Calu3 (cell line): Measurements from ENCODE around the gene NADK2. TPM values are rescaled to one million over a fixed set of nuclear protein-coding genes. Genes with fewer than 3 reads are reported as not detected.
A peak's percentile ranks its signal among the peaks of the same experiment; 100 is the strongest.

Experiments used
- BruUV-seq: library from RNA; stranded (reverse); fragments of 400-500 nt; replicated peaks from 2 replicates; lab custom pipeline; 2021; lab: Mats Ljungman, UMichigan
- CTCF ChIA-PET: fragments of 300-600 bp; sonication (Branson Sonifier 250); formaldehyde crosslinking; loops from one replicate; lab custom pipeline; 2022; ENCODE audit warnings: antibody characterized with exemption; lab: Charles Lee
- DNase-seq: peaks from one replicate; pipeline ENCODE4 v3.0.0; 2022
- H3K27ac Mint-ChIP-seq: one replicate; pipeline ENCODE4 v1.8.0; 2022; ENCODE audit warnings: mixed read lengths; ENCODE audit not compliant: unreplicated experiment
- H3K27me3 Mint-ChIP-seq: one replicate; pipeline ENCODE4 v1.8.0; 2022; ENCODE audit warnings: mixed read lengths; ENCODE audit not compliant: unreplicated experiment
- H3K36me3 Mint-ChIP-seq: one replicate; pipeline ENCODE4 v1.8.0; 2022; ENCODE audit warnings: mild to moderate bottlenecking, moderate library complexity, mixed read lengths; ENCODE audit not compliant: insufficient read depth, unreplicated experiment
- H3K4me1 Mint-ChIP-seq: one replicate; pipeline ENCODE4 v1.8.0; 2022; ENCODE audit warnings: mild to moderate bottlenecking, low read depth, mixed read lengths; ENCODE audit not compliant: unreplicated experiment
- H3K4me3 Mint-ChIP-seq: one replicate; pipeline ENCODE4 v1.8.0; 2022; ENCODE audit warnings: mild to moderate bottlenecking, low read depth, moderate library complexity, mixed read lengths; ENCODE audit not compliant: unreplicated experiment
- H3K9me3 Mint-ChIP-seq: one replicate; pipeline ENCODE4 v1.8.0; 2022; ENCODE audit warnings: low read depth, mixed read lengths; ENCODE audit not compliant: unreplicated experiment
- intact Hi-C: fragments of 100-400 bp; cut with micrococcal nuclease; formaldehyde crosslinking; loops from one replicate; pipeline ENCODE4 v1.10.0; 2022; ENCODE audit not compliant: unreplicated experiment
- total RNA-seq: library from RNA; stranded (reverse); gene quantifications from 2 replicates; pipeline ENCODE4 v1.2.3, GENCODE V29; 2022
- TF ChIP-seq, protein P1 (sequence below): fragments of 200-600 bp; IDR thresholded peaks from one replicate; pipeline ENCODE4 v1.8.0; 2022; ENCODE audit warnings: antibody characterized with exemption; ENCODE audit not compliant: unreplicated experiment

The NADK2 gene
- total RNA-seq, 1 experiment from 2014 or later = 18.8 TPM

GRCh38 chr5:36244076-36244475 is 2.4 kb upstream of the NADK2 start:
- peak overlapping the region; percentile 97 for H3K4me3 Mint-ChIP-seq
- TF ChIP-seq, protein P1, sequence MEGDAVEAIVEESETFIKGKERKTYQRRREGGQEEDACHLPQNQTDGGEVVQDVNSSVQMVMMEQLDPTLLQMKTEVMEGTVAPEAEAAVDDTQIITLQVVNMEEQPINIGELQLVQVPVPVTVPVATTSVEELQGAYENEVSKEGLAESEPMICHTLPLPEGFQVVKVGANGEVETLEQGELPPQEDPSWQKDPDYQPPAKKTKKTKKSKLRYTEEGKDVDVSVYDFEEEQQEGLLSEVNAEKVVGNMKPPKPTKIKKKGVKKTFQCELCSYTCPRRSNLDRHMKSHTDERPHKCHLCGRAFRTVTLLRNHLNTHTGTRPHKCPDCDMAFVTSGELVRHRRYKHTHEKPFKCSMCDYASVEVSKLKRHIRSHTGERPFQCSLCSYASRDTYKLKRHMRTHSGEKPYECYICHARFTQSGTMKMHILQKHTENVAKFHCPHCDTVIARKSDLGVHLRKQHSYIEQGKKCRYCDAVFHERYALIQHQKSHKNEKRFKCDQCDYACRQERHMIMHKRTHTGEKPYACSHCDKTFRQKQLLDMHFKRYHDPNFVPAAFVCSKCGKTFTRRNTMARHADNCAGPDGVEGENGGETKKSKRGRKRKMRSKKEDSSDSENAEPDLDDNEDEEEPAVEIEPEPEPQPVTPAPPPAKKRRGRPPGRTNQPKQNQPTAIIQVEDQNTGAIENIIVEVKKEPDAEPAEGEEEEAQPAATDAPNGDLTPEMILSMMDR = no peak
- H3K27me3 Mint-ChIP-seq = no peaks in the 10 kb centered on the region
- H3K4me1 Mint-ChIP-seq = peaks cover 34% of the 10 kb centered on the region
- H3K9me3 Mint-ChIP-seq = no peaks in the 10 kb centered on the region
- intact Hi-C loops = no loop called here
- peaks cover 33% of the 10 kb centered on the region for H3K36me3 Mint-ChIP-seq
- H3K27ac Mint-ChIP-seq = peak overlapping the region; percentile 12
- CTCF ChIA-PET = no interaction called here
- no peak for DNase-seq
- no TSS peak for BruUV-seq

GRCh38 chr5:36243653-36244052 is 1.9 kb upstream of the NADK2 start:
- Mint-ChIP-seq H3K36me3 (peaks cover 33% of the 10 kb centered on the region), H3K27me3 (no peaks in the 10 kb centered on the region), H3K27ac (peak overlapping the region; percentile 12), H3K9me3 (no peaks in the 10 kb centered on the region), H3K4me3 (peak overlapping the region; percentile 97), H3K4me1 (peaks cover 38% of the 10 kb centered on the region)
- intact Hi-C loops = no loop called here
- CTCF ChIA-PET = no interaction called here
- TF ChIP-seq, protein P1 = no peak
- no peak for DNase-seq
- BruUV-seq = no TSS peak

DNA sequence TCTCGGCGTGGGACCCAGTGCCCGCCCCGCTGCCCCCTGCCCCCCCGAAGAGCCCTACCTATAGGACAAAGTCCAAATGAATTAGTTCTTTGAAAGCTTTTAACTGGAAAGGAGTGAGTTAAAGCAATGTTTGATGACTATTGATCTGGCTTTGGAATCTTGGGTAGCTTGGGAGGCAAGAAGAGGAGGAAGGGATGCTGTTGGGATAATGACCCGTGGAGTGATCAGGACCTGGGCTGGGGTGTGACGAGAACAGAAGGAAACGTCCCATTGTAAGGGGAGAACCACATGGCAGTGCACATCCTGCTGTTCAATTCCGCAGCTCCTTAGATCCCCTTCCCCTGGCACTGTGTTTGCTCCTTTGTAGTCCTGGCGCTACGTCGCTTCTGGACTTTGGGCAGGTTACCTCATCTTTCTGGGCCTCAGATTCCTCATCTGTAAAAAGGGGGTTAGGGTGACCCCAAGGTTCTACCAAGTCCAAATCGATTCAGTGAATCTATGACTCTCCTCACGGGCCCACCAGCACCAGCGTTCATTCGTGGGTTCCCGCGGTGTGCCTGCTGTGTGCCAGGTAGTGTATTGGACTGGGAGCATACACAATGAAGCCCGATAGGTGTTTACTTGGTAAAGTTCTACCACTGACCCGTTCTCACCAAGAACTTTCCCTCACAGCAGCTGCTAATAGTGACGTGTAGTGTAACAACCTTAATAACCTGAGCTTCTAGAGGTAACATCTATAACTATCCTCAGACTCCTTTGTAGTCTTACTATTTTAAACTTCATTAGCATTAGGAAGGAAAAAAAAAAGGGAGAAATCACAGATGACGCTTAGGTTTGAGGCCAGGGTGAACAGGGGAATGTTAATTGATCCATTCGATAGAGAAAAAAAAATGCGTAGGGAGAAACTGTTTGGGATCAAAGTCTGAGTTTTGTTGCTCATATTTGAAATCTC is 1.1 kb upstream of the NADK2 start:
- H3K27ac Mint-ChIP-seq = peak overlapping the region; percentile 97
- CTCF ChIA-PET = interaction anchor here (0.5 to 1.8 kb wide), 11 partner anchors 26 to 1244 kb away, joined by 3 to 6 read pairs (median 4); no protein-coding TSS in a partner anchor
- H3K9me3 Mint-ChIP-seq = no peaks in the 10 kb centered on the region
- peak overlapping the region; percentile 97 for H3K4me3 Mint-ChIP-seq
- peak; percentile 9 for DNase-seq
- TSS peak; percentile 82 for BruUV-seq
- H3K36me3 Mint-ChIP-seq = peaks cover 33% of the 10 kb centered on the region
- peaks cover 40% of the 10 kb centered on the region for H3K4me1 Mint-ChIP-seq
- TF ChIP-seq, protein P1 = no peak
- intact Hi-C loops = no loop called here
- H3K27me3 Mint-ChIP-seq = no peaks in the 10 kb centered on the region

GRCh38 chr5:36240779-36241630 is 720 bp downstream of the NADK2 start:
- CTCF ChIA-PET = interaction anchor here (0.7 to 2.0 kb wide), 9 partner anchors 13 to 455 kb away, joined by 3 to 10 read pairs (median 4); no protein-coding TSS in a partner anchor
- TF ChIP-seq, protein P1 = no peak
- Mint-ChIP-seq H3K4me1 (peaks cover 50% of the 10 kb centered on the region), H3K27ac (peak overlapping the region; percentile 15), H3K9me3 (no peaks in the 10 kb centered on the region), H3K27me3 (no peaks in the 10 kb centered on the region), H3K36me3 (peaks cover 33% of the 10 kb centered on the region), H3K4me3 (peak overlapping the region; percentile 97)
- intact Hi-C loops = no loop called here
- no TSS peak for BruUV-seq
- DNase-seq = peak; percentile 69
